22Rv1 (cell line): ENCODE measurements around the gene ZNF407.

Experiments used
- ZFX ChIP-seq: fragments of 450-650 bp; IDR thresholded peaks from 2 replicates; pipeline ENCODE4 v1.6.1; 2017; ENCODE audit warnings: antibody characterized with exemption, borderline replicate concordance
- TF ChIP-seq, protein P1 (sequence below): fragments of 450-650 bp; IDR thresholded peaks from 2 replicates; pipeline ENCODE4 v1.5.1; 2017; ENCODE audit warnings: mild to moderate bottlenecking

- TF ChIP-seq, protein P1, sequence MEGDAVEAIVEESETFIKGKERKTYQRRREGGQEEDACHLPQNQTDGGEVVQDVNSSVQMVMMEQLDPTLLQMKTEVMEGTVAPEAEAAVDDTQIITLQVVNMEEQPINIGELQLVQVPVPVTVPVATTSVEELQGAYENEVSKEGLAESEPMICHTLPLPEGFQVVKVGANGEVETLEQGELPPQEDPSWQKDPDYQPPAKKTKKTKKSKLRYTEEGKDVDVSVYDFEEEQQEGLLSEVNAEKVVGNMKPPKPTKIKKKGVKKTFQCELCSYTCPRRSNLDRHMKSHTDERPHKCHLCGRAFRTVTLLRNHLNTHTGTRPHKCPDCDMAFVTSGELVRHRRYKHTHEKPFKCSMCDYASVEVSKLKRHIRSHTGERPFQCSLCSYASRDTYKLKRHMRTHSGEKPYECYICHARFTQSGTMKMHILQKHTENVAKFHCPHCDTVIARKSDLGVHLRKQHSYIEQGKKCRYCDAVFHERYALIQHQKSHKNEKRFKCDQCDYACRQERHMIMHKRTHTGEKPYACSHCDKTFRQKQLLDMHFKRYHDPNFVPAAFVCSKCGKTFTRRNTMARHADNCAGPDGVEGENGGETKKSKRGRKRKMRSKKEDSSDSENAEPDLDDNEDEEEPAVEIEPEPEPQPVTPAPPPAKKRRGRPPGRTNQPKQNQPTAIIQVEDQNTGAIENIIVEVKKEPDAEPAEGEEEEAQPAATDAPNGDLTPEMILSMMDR, result no peak
- TF ChIP-seq ZFX, result no peak
These were observed 471.2 kb downstream of the ZNF407 start for GRCh38 chr18:75068682-75069435.
